ENCODE results near the gene LAMTOR4.
"Not testable (repeated sequence)": the region's sequence is repeated elsewhere in the genome, so short reads cannot be mapped to it uniquely, and the experiment has no call there.

Gene LAMTOR4

GRCh38 chr7:100175296-100175935 is 26.7 kb downstream of the LAMTOR4 start:
- TF ChIP-seq CTCF (conservative IDR thresholded peaks at IDR 0.05; ENCODE audit: low read depth) = no peak
- DNase-seq (ENCODE audit: low spot score) = no peak
- POLR2A ChIA-PET (ENCODE audit: low non-redundant PET) = no interaction called here

DNA sequence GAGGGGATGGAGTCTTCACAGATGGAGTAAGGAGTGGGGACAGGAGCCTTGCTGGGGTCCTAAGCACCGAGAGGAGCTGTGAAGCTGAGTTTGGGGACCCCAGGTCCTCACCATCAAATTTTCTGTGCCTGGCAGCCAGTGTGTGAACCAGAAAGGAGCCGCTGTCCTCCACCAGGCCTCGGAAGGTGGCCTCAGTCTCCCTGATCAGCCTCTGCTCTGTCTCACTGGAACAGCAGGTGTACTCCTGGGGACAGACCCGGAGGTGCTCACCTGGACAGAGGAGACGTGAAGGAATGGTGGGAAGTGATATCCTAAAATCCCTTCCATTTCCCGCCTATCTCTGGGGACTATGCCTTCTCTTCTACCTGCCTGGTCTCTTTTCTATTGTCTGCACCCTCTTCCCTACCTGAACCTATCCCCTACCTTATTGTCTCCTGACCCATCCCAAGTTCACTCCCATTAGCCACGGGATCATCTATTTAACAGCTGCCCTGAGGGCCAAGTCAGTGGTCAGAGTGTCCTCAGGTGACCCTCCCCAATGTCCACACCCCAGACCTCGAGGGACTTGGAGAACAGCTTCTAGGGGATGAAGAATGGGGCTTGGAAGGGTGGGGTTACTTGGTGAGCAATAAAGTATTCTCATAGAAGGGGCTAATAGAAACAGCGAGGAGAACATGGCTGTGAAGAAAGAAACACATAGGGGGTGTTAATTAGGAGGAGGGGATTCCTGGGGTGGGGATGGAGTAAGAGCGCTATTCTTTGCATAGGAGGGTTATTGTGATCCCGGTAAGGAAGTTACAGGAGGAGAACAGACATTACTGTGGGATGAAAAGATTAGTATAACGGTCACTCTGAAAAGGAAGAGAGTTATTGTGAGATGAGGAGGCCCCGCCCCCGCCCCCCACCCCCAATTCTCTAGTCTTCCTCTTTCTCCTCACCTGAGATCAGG is 27.7 kb downstream of the LAMTOR4 start:
- peak overlapping the region; percentile 44 for H3K27ac ChIP-seq
- no peak for DNase-seq (ENCODE audit: low spot score)
- TF ChIP-seq CTCF (conservative IDR thresholded peaks at IDR 0.05; ENCODE audit: low read depth) = no peak
- ChIA-PET CTCF (interaction anchor here (0.6 to 1.5 kb wide), 3 partner anchors 21 to 243 kb away, joined by 3 to 6 read pairs (median 3); no protein-coding TSS in a partner anchor), POLR2A (ENCODE audit: low non-redundant PET) (interaction anchor here (0.6 to 1.3 kb wide), 2 partner anchors 27 to 107 kb away, joined by 5 to 10 read pairs; partner anchors contain the start of gene LAMTOR4)

More at GRCh38 chr7:100175296-100175935, 26.7 kb downstream of the LAMTOR4 start:
- CTCF ChIA-PET = no interaction called here
- H3K27ac ChIP-seq = peak overlapping the region; percentile 0; the same call in 1 of the 2 replicates

GRCh38 chr7:100177045-100178001 is 28.6 kb downstream of the LAMTOR4 start, which contains the start of the genes GPC2 and STAG3:
GPC2 (minus strand) TSS chr7:100177381; CDS start chr7:100177199, 182 bp downstream.
STAG3 (plus strand) TSS chr7:100177918; CDS start chr7:100180557, 2,639 bp downstream.
- peak within 1 kb of the TSS; percentile 44 for H3K27ac ChIP-seq
- no peak for TF ChIP-seq CTCF (conservative IDR thresholded peaks at IDR 0.05; ENCODE audit: low read depth)
- peak; percentile 95 for DNase-seq (ENCODE audit: low spot score)
- ChIA-PET CTCF (interaction anchor here (0.6 to 1.5 kb wide), 3 partner anchors 22 to 47 kb away, joined by 3 to 6 read pairs (median 3); no protein-coding TSS in a partner anchor), POLR2A (ENCODE audit: low non-redundant PET) (interaction anchor here (0.6 to 1.3 kb wide), 2 partner anchors 28 to 108 kb away, joined by 5 to 10 read pairs; partner anchors contain the start of gene LAMTOR4)

- DNase-seq (ENCODE audit: low spot score); POLR2A ChIA-PET (ENCODE audit: low non-redundant PET); H3K27ac ChIP-seq: not testable (repeated sequence)
- CTCF ChIA-PET = interaction anchor here (0.7 kb wide), 1 partner anchor 37 kb away, joined by 3 read pairs; no protein-coding TSS in a partner anchor
Measured at GRCh38 chr7:100180084-100180483, 31.4 kb downstream of the LAMTOR4 start.

DNA sequence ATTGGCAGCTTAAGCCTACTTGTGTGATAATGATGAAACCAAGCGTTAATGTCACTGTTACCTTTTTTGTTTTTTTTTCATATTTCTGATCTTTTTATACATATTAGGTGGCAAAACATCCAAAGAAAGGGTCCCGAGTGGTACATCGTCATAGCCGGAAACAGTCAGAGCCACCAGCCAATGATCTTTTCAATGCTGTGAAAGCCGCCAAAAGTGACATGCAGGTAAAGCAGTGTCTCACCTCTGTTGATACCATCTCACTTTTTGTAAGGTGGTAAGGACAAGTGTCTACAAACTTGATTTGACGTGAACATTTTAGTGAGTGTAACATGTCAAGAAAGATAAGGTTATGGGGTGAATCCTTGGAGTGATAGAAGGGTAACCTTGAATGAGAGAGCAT is 33.9 kb downstream of the LAMTOR4 start:
- POLR2A ChIA-PET (ENCODE audit: low non-redundant PET); CTCF ChIA-PET; DNase-seq (ENCODE audit: low spot score); H3K27ac ChIP-seq: not testable (repeated sequence)

DNA sequence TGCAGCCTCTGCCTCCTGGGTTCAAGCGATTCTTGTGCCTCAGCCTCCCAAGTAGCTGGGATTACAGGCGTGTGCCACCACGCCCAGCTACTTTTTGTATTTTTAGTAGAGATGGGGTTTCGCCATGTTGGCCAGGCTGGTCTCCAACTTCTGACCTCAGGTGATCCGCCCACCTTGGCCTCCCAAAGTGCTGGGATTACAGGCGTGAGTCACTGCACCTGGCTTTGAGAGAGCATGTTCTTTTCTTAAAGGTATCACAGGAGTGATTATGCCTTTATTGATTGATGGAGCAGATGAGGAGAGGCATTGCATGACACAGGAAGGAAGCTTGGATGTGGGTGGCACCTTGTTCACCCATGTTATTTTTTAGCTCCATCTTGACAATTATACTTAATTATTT is 34.4 kb downstream of the LAMTOR4 start:
- H3K27ac ChIP-seq; DNase-seq (ENCODE audit: low spot score); CTCF ChIA-PET; POLR2A ChIA-PET (ENCODE audit: low non-redundant PET): not testable (repeated sequence)

GRCh38 chr7:100185726-100186125 is 37.0 kb downstream of the LAMTOR4 start:
- ChIA-PET POLR2A (ENCODE audit: low non-redundant PET) (no interaction called here), CTCF (interaction anchor here (0.6 kb wide), 2 partner anchors 47 to 222 kb away, joined by 3 to 5 read pairs; no protein-coding TSS in a partner anchor)
- no peak overlapping the region for H3K27ac ChIP-seq
- no peak for TF ChIP-seq CTCF (conservative IDR thresholded peaks at IDR 0.05; ENCODE audit: low read depth)
- no peak for DNase-seq (ENCODE audit: low spot score)
